GM21390 (cell line): ENCODE measurements around the gene SLC2A4RG.
A peak's percentile ranks its signal among the peaks of the same experiment; 100 is the strongest.

Experiments used
- ATAC-seq: cut with Tn5 transposase; IDR thresholded peaks from one replicate; pipeline ENCODE4 v1.9.1; 2021; ENCODE audit not compliant: unreplicated experiment

Gene SLC2A4RG

GRCh38 chr20:63698739-63699465 lies 40.7 kb upstream of the SLC2A4RG start:
- ATAC-seq = no peak

DNA sequence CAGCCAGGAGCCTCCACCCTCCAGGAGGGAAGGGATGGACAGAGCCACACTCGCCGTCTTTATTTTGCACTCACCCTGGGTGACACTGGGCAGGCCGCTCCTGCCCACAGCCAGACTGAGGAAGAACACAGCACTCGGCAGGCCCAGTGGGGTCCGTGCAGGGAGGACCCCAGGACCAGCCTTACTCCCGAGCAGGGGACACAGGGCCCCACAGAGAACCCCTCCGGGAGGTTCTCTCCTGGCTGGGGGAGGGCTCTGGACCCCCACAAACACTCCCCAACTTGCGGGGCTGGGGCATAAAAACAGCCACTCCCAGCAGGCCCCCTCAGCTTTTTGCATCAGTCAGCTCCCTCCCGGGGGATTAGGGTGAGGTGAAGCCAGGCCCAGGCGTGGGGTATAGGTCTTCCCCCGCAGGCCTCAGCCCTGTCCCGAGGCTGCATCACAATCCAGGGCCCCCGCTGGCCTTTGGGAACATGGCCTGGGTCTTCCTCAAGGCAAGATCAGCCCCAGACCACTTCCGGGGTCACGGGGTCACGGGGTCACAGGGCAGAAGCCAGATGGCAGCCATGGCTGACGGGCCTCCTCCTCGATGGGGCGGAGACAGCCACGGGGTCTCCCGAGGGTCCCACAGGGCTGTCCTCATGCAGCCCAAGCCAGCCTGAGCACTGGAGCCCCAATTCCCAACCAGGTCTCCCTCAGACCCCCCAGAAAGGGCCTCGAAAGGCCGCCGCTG lies 39.9 kb upstream of the SLC2A4RG start:
- ATAC-seq = no peak

DNA sequence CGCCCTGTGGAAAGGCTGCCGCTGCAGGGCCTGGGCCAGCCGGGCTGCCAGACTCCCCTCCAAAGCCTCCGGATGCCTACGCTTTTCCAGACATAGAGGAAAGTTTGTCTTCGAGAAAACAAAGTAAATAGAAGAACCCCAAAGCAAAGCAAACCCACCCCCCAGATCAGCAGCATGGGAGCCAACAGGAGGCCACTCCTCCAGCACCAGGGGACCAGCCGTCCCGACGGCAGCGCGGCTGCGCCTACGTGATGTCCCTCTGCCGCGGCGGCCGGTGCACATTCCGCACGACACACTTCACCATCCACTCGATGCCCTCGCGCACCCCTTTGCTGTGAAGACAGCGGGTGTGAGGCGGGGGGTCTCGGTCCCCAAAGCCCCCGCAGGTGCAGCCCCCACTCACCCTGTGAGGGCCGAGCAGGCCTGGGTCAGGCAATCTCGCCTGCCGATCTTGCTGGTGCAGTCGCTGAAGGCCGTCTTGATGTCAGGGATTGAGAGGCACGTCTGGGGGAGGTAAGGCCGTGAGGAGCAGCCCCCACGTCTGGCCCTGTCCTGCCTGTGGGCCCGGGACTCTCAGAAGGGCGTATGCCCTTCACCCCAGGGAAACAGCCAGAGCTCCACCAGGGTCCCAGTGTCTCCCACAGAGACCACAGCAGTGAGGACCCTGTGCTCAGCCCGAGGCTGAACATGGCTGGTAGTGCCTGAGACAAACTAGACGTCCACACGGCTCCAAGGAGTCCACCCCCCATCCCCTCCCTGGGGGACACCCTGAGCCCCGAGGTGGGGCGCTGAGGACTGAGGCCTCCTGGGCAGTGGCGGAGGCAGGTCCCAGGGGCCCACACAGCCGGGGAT lies 39.2 kb upstream of the SLC2A4RG start:
- ATAC-seq = no peak

DNA sequence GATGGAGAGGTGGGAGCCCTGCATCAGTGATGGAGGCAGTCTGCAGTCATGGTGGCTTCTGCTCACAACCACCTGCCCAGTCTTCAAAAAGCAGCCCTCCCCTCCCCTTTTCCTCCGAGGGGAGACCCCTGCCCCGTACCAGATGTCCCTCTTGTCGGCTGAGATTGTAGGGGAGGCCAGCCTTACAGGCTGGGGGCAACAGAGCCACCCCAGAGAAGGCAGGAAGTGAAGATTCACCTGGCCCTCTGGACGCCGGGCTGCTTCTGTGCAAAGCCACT lies 38.6 kb upstream of the SLC2A4RG start:
- ATAC-seq = no peak

DNA sequence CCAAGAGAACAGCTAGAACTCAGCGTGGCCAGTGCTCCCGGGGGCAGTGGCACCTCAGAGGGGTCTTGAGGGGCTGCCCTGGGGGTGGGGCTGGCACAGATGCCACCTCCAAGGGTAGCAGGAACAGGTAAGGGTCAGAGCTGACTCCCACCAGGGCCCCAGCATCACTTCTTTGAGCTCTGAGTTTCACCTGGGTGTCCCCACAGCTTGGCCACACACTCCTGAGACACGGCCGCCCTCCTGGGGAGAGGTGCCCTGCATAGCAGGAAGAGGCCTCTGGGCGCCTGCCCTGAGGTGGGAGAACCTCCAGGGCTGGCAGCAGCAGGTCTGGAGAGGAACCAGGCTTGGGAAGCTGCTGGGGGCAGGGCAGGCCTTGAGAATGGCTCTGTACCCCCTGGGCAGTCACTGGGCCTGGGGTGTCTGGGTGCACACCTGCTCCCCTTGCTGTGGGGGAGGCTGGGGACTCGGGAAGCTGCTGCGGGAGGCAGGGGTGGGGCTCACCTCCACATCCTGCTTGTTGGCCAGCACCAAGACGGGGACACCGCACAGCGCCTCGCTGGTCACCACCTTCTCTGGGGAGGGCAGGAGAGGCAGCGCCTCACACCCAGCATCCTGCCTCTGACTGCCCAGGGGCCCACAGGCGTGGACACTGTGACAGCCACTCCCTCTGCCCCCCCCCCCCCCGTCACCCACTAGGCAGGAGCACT lies 38.1 kb upstream of the SLC2A4RG start:
- no peak for ATAC-seq

- ATAC-seq = no peak
These were observed 37.4 kb upstream of the SLC2A4RG start for GRCh38 chr20:63702036-63702665.

- no peak for ATAC-seq
These were observed 36.7 kb upstream of the SLC2A4RG start for GRCh38 chr20:63702751-63703470.

- no peak for ATAC-seq
These were observed 36.1 kb upstream of the SLC2A4RG start for GRCh38 chr20:63703471-63703975.

GRCh38 chr20:63703976-63704748 lies 35.4 kb upstream of the SLC2A4RG start:
- ATAC-seq = no peak

- ATAC-seq = no peak
These were observed 34.8 kb upstream of the SLC2A4RG start for GRCh38 chr20:63704749-63705117.

GRCh38 chr20:63705232-63706026 lies 34.1 kb upstream of the SLC2A4RG start:
- no peak for ATAC-seq

DNA sequence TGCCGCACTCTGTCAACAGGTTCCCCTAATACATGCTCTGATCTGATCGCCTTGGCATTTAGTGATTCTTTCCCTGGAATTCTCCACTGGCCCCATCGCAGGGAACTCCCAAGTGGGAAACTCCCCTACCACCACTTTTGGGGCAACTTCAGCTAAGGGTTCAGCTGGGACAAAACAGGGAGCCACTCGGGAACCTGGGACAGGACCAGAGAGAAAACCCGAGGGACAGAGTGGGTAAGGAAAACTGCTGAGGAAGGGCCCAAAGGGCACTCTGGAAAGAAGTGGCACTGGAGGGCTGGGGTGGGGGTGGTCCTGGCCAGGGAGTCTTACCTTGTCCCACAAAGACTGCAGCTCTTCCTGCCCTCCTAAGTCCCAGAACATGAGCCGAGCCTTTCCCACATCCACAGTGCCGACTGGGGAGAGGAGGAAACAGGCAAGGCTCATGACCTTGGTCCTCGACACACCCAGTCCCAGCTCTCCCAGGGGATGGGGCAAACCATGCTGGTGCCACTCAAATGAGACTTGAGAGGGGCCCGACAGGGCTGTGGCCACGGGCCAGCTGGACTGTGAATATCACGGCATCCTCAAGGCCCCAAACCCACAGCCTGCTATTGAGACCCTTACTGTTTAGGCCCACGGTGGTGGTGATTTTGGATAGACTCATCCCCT lies 33.4 kb upstream of the SLC2A4RG start:
- ATAC-seq = no peak

DNA sequence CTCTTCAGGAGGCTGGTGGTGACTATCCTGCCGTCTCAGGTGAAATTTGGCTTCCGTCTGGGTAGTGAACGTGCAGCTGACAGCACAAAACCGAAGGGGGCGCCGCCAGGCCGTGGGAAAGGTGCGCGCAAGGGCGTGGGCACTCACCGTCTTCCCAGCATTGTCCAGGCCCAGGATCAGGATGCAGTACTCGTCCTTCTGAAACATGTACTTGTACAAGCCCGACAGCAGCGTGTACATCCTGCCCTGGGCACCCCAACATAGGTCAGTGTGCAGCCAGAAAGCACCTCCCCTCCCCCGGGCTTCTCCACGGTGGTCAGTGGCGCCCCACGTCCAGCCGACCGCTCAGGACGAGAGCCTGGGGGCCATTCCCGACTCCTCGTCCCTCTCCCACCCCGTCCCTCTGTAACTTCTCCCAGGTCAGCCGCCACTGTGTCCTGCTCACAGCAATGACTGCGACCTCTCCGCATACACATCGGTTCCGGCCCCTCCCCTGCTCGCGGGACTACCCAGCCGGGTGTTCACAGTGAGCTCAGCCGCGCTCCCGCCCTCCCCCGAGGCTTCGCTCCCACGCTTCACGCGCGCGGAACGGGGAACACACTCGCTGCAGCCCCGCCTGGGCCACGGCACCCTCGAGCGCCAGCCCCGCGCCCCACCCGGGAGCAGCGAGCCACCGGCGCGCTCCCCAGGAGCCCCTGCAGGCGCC lies 32.6 kb upstream of the SLC2A4RG start:
- no peak for ATAC-seq

DNA sequence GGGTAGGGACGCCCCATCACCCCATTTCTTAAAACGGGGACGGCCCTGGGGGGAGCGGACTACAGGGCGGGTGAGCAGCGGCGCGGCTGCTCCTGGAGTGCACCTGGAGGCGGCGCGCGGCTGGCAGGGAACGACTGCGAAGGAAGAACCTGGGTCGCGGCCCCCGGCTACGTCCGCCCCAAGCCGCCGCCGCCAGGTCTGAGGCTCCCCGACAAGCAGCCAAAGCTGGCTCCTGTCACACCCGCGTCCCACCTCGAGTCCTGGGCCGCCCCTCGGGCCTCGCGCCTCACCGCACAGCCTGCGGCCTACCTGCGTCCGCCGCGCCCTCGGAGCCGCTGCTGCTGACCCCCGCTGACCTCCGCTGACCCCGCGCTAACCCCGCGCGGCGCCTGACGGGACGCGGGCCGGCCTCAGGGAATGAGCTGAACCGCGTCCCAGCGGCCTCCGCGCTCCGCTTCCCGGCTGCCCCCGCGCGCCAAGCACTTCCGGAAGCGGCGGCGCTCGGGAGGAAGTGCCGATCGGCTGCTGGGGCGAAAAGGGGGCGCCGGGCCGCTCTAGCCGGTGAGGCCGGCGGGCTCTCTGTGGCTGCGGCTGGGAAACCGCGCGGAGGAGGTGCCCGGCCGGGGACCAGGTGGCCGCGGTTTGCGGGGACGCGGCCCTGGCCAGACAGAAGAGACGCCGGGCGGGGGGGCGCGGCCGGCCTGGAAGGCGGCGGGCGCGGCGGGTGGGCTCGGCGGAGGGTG lies 31.8 kb upstream of the SLC2A4RG start, which contains the start of the genes ARFRP1 and ZGPAT:
ARFRP1 (minus strand) TSS at position 419 of the 743 bp plus-strand sequence. CDS start 885 bp downstream, outside the sequence.
ZGPAT (plus strand) TSS at position 482 of the 743 bp plus-strand sequence. CDS start 542 bp downstream, outside the sequence.
- peak; percentile 65 for ATAC-seq

- ATAC-seq = no peak
These were observed 31.1 kb upstream of the SLC2A4RG start for GRCh38 chr20:63708301-63709148.
